Neutrophil (primary cell): ENCODE data around the gene MMP2.

Experiments used
- H3K27ac ChIP-seq: fragments of 200-600 bp; sonication (generic); 2 replicates; pipeline ENCODE4 v1.5.1; 2016; ENCODE audit warnings: mild to moderate bottlenecking, moderate library complexity
- H3K27me3 ChIP-seq: fragments of 200-600 bp; sonication (generic); 2 replicates; pipeline ENCODE4 v1.6.0; 2016; ENCODE audit warnings: mild to moderate bottlenecking
- H3K36me3 ChIP-seq: fragments of 200-600 bp; sonication (generic); 2 replicates; pipeline ENCODE4 v1.5.1; 2017
- H3K4me1 ChIP-seq, 2 experiments: fragments of 200-600 bp in 1 of 2; sonication (generic) in 1 of 2; 1 replicate in 1 of 2; 2 replicates in 1 of 2; pipeline versions ENCODE4 v1.5.1 to v1.6.1; 2013 to 2016; ENCODE audit warnings: low read depth in 1 of 2, low read length in 1 of 2, mild to moderate bottlenecking in 1 of 2, moderate library complexity in 1 of 2; ENCODE audit not compliant: control insufficient read depth in 1 of 2, insufficient read depth in 1 of 2
- H3K4me3 ChIP-seq, 2 experiments: fragments of 200-600 bp in 1 of 2; sonication (generic) in 1 of 2; 1 replicate in 1 of 2; 2 replicates in 1 of 2; pipeline ENCODE4 v1.5.1; 2013 to 2016; ENCODE audit warnings: low read depth in 1 of 2, low read length in 1 of 2, mild to moderate bottlenecking in 1 of 2, moderate library complexity in 1 of 2
- H3K9me3 ChIP-seq: fragments of 200-600 bp; sonication (generic); 2 replicates; pipeline ENCODE4 v1.5.1; 2016
- TF ChIP-seq, protein P1 (sequence below): fragments of 200-600 bp; sonication (generic); IDR thresholded peaks from 2 replicates; pipeline ENCODE4 v1.5.1; 2016; ENCODE audit warnings: antibody characterized with exemption

The MMP2 gene

DNA sequence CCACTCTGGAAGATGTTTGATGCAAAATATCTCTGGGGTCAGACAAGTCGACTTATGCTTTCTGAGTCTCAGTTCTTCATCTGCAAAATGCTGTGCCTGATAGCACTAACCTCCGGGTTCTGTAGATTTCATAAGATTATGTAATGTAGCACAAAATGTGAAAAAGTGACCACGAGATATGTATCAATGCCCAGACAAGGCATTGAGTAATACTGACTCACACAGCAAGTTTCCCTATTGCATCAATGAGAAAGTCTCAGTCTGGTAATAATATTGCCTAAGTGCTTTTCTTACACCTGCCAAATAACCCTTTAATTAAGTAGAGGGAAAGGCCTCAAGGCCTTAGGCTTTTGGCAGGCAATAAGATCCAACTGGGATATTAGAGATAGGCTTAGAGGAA is 41.4 kb upstream of the MMP2 start:
- Histone ChIP-seq H3K27me3 (no peaks in the 10 kb centered on the region), H3K27ac (peak overlapping the region; percentile 74), H3K4me1 (peaks cover 36 to 41% of the 10 kb centered on the region in 2 experiments), H3K4me3 (peak overlapping the region in 1 of 2 experiments; percentile 14), H3K36me3 (no peaks in the 10 kb centered on the region), H3K9me3 (no peaks in the 10 kb centered on the region)
- TF ChIP-seq, protein P1, sequence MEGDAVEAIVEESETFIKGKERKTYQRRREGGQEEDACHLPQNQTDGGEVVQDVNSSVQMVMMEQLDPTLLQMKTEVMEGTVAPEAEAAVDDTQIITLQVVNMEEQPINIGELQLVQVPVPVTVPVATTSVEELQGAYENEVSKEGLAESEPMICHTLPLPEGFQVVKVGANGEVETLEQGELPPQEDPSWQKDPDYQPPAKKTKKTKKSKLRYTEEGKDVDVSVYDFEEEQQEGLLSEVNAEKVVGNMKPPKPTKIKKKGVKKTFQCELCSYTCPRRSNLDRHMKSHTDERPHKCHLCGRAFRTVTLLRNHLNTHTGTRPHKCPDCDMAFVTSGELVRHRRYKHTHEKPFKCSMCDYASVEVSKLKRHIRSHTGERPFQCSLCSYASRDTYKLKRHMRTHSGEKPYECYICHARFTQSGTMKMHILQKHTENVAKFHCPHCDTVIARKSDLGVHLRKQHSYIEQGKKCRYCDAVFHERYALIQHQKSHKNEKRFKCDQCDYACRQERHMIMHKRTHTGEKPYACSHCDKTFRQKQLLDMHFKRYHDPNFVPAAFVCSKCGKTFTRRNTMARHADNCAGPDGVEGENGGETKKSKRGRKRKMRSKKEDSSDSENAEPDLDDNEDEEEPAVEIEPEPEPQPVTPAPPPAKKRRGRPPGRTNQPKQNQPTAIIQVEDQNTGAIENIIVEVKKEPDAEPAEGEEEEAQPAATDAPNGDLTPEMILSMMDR, result no peak

DNA sequence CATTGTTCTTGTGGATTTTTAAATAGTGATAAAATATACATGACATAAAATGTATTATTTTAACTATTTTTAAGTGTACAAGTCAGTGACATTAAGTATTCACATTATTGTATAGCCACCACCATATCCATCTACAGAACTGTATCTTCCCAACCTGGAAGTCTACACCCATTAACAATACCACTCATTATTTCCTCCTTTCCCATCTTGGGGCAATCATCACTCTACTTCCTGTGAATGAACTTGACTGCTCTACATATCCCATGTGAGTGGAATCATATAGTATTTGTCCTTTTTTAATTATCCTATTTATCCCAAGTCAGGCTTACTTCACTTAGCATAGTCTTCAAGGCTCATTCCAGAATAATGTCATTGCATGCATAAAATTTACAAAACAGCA is 40.7 kb upstream of the MMP2 start:
- peak overlapping the region; percentile 74 for H3K27ac ChIP-seq

DNA sequence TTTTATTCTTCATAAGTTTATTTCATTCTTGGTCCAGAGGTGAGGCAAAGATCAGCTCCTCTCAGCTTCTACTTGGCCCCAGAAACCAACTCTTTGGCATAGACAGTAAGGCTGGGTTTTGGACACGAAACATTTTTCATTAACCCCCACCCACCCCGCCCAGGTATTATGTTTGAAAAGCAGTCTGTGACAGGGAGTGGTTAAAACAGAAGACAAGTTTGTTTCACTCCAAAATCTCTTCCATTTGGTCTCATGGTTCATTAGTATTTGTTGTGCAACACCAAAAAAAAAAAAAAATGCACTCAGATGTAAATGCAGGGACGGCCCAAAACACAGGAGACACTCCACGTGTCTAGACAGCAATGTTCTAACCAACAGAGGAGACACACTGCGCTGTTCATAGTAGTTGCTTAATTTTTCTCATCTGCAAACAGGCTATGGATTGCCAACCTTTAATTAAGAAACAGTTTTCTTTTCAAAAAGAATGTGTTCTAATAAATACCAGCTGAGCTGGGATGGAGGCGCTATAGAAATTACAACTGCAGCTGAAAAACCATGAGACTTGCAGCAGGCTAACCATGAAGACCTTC is 39.8 kb upstream of the MMP2 start:
- peaks cover 36 to 41% of the 10 kb centered on the region in 2 experiments for H3K4me1 ChIP-seq
- H3K36me3 ChIP-seq, result no peaks in the 10 kb centered on the region
- no peaks in the 10 kb centered on the region for H3K9me3 ChIP-seq
- H3K27me3 ChIP-seq, result no peaks in the 10 kb centered on the region
- TF ChIP-seq, protein P1, result no peak
- H3K4me3 ChIP-seq, result no peak overlapping the region
- no peak overlapping the region for H3K27ac ChIP-seq

More for the DNA sequence above, 40.7 kb upstream of the MMP2 start:
- H3K4me3 ChIP-seq, result peak overlapping the region in 1 of 2 experiments; percentile 14
- no peaks in the 10 kb centered on the region for H3K36me3 ChIP-seq
- TF ChIP-seq, protein P1, result no peak
- peaks cover 36 to 41% of the 10 kb centered on the region in 2 experiments for H3K4me1 ChIP-seq
- H3K9me3 ChIP-seq, result no peaks in the 10 kb centered on the region
- no peaks in the 10 kb centered on the region for H3K27me3 ChIP-seq

DNA sequence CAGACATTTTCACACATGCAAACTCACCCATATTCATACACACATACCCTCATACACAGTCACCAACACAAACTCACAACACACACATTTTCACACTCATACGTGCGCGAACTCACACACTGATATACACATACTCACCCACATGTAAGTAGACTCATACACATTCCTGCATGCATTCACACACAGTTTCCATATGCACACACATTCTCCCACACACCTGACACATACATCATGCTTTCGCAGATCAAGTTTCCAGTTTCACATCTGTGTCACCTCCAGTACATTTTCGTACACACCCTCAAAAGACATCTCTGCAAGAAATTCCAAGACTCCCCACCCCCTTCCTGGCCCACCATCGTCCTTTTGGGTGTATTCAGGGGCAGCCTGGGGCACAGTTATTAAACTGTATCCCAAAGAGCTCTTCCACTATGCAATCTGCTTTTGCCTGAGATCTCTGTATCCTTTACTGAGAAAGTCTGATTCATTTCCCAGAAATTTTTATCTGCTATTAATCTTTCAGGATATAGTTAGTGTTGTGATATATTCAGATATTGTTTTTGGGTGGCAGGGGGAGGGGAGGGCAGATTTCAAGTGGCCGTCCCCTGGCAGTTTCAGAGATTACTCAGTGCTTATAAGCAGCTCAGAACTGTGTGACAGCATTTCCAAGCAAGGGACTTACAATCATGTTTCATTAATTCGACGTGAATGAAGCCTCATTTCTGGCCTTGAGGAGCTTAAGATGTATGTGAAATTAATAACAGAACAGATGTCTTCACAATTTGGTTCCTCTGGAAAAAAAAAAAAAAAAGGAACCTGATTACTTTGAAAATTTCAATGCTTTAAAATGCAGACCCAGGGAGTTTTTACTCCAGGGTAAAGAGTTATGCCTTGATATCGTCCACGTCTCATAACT is 35.3 kb upstream of the MMP2 start:
- no peak overlapping the region for H3K4me3 ChIP-seq
- TF ChIP-seq, protein P1, result no peak
- H3K36me3 ChIP-seq, result no peaks in the 10 kb centered on the region
- H3K4me1 ChIP-seq, result peaks cover 13 to 20% of the 10 kb centered on the region in 2 experiments
- no peak overlapping the region for H3K27ac ChIP-seq
- no peaks in the 10 kb centered on the region for H3K9me3 ChIP-seq
- H3K27me3 ChIP-seq, result no peaks in the 10 kb centered on the region

DNA sequence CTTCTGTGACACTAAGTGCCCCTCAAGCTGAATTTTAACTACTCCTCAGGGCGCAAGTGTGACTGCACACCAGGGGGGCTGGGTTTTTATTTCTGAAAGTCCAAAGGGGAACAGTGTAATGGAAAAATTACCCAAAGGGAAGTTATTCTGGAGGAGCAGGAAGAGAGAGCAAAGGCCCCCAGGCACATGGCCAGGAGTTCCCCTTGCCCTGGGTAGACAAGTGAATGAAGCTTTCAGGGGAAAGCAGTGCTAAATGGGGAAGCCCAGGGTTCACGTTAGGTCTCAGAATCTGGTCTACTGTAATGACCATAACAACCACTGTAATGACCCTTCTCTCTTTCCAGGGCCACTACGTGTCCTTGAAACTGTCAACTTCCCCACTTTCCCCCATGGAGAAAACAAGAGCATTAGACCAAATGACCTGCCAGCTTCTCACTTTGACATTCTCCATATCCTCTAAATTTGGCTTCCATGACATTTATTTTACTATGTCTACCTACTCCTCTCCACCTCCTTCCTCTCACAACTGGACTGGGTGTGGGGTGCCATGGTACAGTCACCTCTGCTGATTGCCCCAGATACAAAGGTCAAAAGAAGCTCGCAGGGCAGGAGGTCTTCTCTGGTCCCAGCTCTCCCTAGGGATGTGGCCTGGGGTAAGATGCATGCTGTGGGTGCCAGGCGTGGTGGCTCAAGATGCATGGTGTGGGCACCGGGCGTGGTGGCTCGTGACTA is 34.1 kb upstream of the MMP2 start:
- Histone ChIP-seq H3K27me3 (no peaks in the 10 kb centered on the region), H3K27ac (no peak overlapping the region), H3K4me3 (no peak overlapping the region), H3K36me3 (no peaks in the 10 kb centered on the region), H3K4me1 (peaks cover 8 to 13% of the 10 kb centered on the region in 2 experiments), H3K9me3 (no peaks in the 10 kb centered on the region)
- TF ChIP-seq, protein P1, result no peak
